GM19455 (cell line): Measurements from ENCODE around the gene LRRC53.
A peak's percentile ranks its signal among the peaks of the same experiment; 100 is the strongest.

Experiments used
- ATAC-seq: cut with Tn5 transposase; IDR thresholded peaks from one replicate; pipeline ENCODE4 v1.9.1; 2021; ENCODE audit not compliant: unreplicated experiment

The LRRC53 gene

DNA sequence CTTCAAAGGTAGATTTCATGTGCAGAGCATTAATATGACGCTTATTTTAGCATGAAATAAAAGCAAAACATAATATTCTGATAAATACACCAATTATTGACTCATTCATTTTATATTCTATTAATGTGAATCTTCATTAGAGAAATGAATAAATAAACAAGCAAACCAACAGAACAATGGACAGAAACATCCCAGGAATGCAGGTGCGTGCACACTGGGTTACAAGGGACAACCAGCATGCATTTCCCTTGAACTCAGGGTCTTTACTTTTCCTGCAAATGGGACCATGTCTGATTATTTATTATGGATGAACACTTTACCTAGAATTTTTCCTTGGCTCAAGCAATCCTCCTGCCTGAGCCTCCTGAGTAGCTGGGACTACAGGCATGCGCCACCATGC lies 13.5 kb downstream of the LRRC53 start:
- ATAC-seq: no peak

- ATAC-seq: no peak
Observed at GRCh38 chr1:74496669-74497068, 15.7 kb downstream of the LRRC53 start.

- no peak for ATAC-seq
Observed at GRCh38 chr1:74486036-74486435, 26.4 kb downstream of the LRRC53 start.

GRCh38 chr1:74485622-74486021 lies 26.8 kb downstream of the LRRC53 start:
- no peak for ATAC-seq

- ATAC-seq: no peak
Observed at GRCh38 chr1:74481607-74482006, 30.8 kb downstream of the LRRC53 start.

- no peak for ATAC-seq
Observed at GRCh38 chr1:74480068-74480467, 32.3 kb downstream of the LRRC53 start.

- ATAC-seq: no peak
Observed at GRCh38 chr1:74478979-74479378, 33.4 kb downstream of the LRRC53 start.

- ATAC-seq: no peak
Observed at GRCh38 chr1:74474585-74474984, 37.8 kb downstream of the LRRC53 start.

DNA sequence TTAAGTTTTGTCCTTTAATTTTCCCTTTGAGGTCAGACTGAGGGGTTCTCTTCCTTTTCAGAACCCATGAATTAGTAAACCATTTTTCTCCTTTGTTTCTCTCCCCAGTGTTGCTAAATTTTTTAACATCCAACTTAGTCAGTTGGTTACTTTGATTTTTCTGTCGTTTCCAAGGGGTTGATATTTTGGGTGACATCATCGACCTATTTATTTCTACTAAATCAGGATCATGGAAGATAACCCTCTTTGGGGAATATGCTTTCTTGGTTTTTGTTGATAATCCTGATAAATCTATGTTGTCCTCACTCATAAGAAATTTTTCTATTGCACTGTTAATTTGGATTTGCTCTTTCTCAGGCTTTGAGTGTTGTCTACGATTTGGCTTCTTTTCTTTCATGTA lies 40.9 kb downstream of the LRRC53 start:
- no peak for ATAC-seq

DNA sequence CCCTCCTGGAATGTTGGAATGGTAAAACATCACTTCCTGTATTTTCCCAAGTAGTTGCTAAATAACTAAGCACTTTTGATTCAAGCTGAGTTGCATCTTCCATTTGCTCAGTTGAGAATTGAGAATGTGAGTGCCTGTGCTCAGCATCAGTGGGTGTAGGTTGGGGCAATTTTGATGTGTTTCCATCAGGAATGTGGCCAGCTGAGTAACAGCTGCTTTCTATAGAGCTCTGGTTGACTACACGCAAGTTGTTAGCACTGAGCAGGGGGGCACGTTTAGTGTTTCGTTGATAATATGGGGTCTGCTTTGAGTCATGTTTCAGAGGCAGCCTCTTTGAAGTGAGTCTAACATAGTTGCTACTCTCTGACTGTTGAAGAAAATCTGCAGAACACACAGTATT lies 41.5 kb downstream of the LRRC53 start:
- ATAC-seq: no peak

GRCh38 chr1:74470251-74470650 lies 42.2 kb downstream of the LRRC53 start:
- ATAC-seq: no peak

GRCh38 chr1:74468982-74469603 lies 43.3 kb downstream of the LRRC53 start:
- no peak for ATAC-seq

- ATAC-seq: no peak
Observed at GRCh38 chr1:74467786-74468377, 44.5 kb downstream of the LRRC53 start.

DNA sequence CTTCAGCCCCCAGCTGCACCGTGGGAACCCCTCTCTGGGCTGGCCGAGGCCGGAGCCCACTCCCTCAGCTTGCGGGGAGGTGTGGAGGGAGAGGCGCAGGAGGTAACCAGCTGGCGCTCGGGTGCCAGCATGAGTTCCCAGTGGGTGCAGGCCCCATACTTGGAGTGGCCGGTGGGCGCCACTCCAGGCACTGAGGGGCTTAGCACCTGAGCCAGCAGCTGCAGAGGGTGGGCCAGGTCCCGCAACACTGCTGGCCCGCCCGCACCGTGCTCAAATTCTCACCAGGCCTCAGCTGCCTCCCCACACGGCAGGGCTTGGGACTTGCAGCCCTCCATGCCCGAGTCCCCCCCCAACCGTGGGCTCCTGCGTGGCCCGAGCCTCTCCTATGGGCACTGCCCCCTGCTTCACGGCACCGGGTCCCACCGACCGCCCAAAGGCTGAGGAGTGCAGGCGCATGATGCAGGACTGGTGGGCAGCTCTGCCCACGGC lies 47.2 kb downstream of the LRRC53 start:
- no peak for ATAC-seq

GRCh38 chr1:74464037-74464436 lies 48.4 kb downstream of the LRRC53 start:
- ATAC-seq: no peak

DNA sequence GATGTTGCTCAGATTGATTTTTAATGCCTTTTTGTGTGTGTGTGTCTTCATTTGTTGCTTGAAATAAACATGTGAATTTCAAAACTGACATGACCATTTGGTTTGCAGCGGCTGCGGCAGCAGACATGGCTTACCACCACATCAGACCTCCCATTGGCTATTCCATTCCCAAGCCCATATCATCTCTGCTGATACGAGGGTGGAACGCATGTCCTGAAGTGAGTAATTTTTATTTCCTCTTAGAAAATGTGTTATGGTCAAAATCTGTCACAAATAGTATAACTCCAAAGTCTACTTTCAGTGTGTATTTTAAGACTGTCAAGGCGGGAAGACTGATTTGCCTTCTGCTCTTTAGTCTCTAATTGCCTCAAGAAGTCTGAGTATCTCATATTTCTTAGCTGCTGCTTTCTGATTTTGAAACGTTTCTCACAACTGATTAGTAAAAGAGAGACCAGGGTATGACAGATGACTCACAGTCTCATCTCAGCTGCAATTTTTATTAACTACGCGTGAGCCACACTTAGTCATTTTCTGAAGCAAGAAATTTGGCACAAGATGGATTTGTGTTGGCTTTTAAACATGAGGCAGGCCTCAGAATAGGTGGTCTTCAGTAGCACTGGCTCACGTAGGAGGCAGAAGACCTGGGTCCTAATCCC lies 49.0 kb downstream of the LRRC53 start:
- peak; percentile 62 for ATAC-seq

GRCh38 chr1:74457253-74457652 lies 55.2 kb downstream of the LRRC53 start:
- ATAC-seq: no peak

DNA sequence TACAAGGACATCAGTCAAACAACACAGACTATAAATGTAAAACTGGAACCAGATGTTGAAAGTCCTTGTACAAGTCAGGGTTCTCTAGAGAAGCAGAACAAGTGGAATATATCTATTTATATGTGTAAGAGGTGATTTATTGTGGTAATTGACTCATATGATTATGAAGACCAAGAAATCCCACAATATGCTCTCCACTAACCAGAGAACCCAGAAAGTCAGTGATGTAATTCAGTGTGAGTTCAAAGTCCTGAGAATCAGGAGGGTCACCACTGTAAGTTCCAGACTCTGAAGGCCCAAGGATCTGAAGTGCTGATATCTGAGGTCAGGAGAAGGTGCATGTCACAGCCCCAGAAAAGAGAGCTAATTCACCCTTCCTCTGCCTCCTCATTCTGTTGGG lies 57.0 kb downstream of the LRRC53 start:
- ATAC-seq: no peak

- ATAC-seq: no peak
Observed at GRCh38 chr1:74453277-74453676, 59.1 kb downstream of the LRRC53 start.

- no peak for ATAC-seq
Observed at GRCh38 chr1:74452035-74452434, 60.4 kb downstream of the LRRC53 start.

- ATAC-seq: no peak
Observed at GRCh38 chr1:74437035-74437434, 75.4 kb downstream of the LRRC53 start.

DNA sequence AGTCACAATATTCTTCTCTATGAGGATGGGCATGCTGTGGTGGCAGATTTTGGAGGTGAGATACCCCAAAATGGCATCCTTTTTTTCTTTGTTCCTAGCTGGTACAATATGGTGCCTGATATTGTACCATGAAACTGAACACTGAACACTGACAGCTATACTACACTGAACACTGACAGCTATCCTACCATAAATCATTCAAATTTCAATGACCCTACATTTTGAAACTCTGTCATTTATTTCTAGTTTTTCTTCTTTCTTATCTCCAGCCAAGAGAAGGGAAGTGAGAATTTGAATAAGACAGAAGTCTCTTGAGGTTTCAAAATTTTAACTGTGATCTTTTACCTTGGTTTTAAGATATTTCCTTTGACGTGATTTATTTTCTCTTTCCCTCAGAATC lies 76.3 kb downstream of the LRRC53 start:
- ATAC-seq: no peak
